22Rv1 (cell line): Measurements from ENCODE around the gene SHROOM4.
A peak's percentile ranks its signal among the peaks of the same experiment; 100 is the strongest.

ENCODE experiments used
- ZFX ChIP-seq: fragments of 450-650 bp; IDR thresholded peaks from 2 replicates; pipeline ENCODE4 v1.6.1; 2017; ENCODE audit warnings: antibody characterized with exemption, borderline replicate concordance
- TF ChIP-seq, protein P1 (sequence below): fragments of 450-650 bp; IDR thresholded peaks from 2 replicates; pipeline ENCODE4 v1.5.1; 2017; ENCODE audit warnings: mild to moderate bottlenecking

DNA sequence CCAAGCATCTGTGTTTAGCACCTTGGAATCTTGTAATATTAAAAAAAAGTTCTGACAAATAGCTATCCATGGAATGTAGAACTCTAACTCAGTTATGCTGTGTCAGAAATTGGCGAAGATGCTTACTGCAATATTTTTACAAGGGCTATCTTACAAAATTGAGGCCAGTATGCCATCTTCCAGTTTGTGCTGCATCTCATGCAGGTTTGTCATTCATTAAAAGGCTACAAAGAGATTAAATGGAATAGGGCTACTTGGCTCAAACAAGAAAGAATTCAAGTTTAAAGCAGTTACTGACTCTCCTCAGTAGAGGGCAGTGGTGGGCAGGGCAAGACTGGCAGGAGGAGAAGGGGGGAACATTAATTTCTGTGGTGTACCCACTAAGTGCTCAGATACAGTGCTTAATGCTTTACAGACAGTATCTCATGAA is 66.5 kb downstream of the SHROOM4 start:
- TF ChIP-seq, protein P1, sequence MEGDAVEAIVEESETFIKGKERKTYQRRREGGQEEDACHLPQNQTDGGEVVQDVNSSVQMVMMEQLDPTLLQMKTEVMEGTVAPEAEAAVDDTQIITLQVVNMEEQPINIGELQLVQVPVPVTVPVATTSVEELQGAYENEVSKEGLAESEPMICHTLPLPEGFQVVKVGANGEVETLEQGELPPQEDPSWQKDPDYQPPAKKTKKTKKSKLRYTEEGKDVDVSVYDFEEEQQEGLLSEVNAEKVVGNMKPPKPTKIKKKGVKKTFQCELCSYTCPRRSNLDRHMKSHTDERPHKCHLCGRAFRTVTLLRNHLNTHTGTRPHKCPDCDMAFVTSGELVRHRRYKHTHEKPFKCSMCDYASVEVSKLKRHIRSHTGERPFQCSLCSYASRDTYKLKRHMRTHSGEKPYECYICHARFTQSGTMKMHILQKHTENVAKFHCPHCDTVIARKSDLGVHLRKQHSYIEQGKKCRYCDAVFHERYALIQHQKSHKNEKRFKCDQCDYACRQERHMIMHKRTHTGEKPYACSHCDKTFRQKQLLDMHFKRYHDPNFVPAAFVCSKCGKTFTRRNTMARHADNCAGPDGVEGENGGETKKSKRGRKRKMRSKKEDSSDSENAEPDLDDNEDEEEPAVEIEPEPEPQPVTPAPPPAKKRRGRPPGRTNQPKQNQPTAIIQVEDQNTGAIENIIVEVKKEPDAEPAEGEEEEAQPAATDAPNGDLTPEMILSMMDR = peak; percentile 71
- no peak for TF ChIP-seq ZFX
